GM23338 (cell line): ENCODE data around the gene MTHFD1L. TPM values are rescaled to one million over a fixed set of nuclear protein-coding genes. Genes with fewer than 3 reads are reported as not detected.

Source experiments
- ATAC-seq: fragments of 200-7000 bp; cut with Tn5 transposase; 3 replicates; pipeline ENCODE4 v1.9.1; 2020
- DNase-seq: peaks from one replicate; pipeline ENCODE4 v3.0.0-alpha.2; 2015; ENCODE audit warnings: low spot score
- H2AFZ ChIP-seq: fragments of 200-600 bp; sonication (generic); 2 replicates; pipeline ENCODE4 v1.8.0; 2016; ENCODE audit warnings: antibody characterized with exemption, mild to moderate bottlenecking, moderate library complexity
- H3F3A ChIP-seq: fragments of 200-600 bp; sonication (generic); replicated peaks from 2 replicates; pipeline ENCODE4 v1.8.0; 2017; ENCODE audit warnings: antibody characterized with exemption, mixed run types, low read depth
- H3K27ac ChIP-seq: fragments of 200-600 bp; sonication (generic); 2 replicates; pipeline ENCODE4 v1.6.1; 2016; ENCODE audit warnings: low read depth
- H3K27me3 ChIP-seq: fragments of 200-600 bp; sonication (generic); 2 replicates; pipeline ENCODE4 v1.8.0; 2016; ENCODE audit warnings: mild to moderate bottlenecking, mixed run types, moderate library complexity; ENCODE audit not compliant: insufficient read depth
- H3K36me3 ChIP-seq: fragments of 200-600 bp; sonication (generic); 2 replicates; pipeline ENCODE4 v1.8.0; 2016; ENCODE audit warnings: mild to moderate bottlenecking; ENCODE audit not compliant: insufficient read depth
- H3K4me1 ChIP-seq: fragments of 200-600 bp; sonication (generic); 2 replicates; pipeline ENCODE4 v1.8.0; 2016; ENCODE audit warnings: mild to moderate bottlenecking, moderate library complexity; ENCODE audit not compliant: insufficient read depth
- H3K4me2 ChIP-seq: fragments of 200-600 bp; sonication (generic); 2 replicates; pipeline ENCODE4 v1.7.1; 2017; ENCODE audit warnings: mixed run types
- H3K4me3 ChIP-seq: fragments of 200-600 bp; sonication (generic); 2 replicates; pipeline ENCODE4 v1.6.1; 2016; ENCODE audit warnings: mixed run types
- H3K79me2 ChIP-seq: fragments of 200-600 bp; sonication (generic); replicated peaks from 2 replicates; pipeline ENCODE4 v1.8.0; 2017; ENCODE audit warnings: mild to moderate bottlenecking; ENCODE audit not compliant: insufficient read depth
- H3K9me2 ChIP-seq: fragments of 200-600 bp; sonication (generic); 2 replicates; pipeline ENCODE4 v1.8.0; 2017; ENCODE audit not compliant: insufficient read depth
- H4K20me1 ChIP-seq: fragments of 200-600 bp; sonication (generic); replicated peaks from 2 replicates; pipeline ENCODE4 v1.8.0; 2017; ENCODE audit warnings: mild to moderate bottlenecking; ENCODE audit not compliant: insufficient read depth
- H3K27ac Mint-ChIP-seq: 2 replicates; pipeline ENCODE4 v1.8.0; 2020; ENCODE audit warnings: inconsistent platforms, mild to moderate bottlenecking, moderate library complexity, mixed read lengths
- H3K27me3 Mint-ChIP-seq: 3 replicates; pipeline ENCODE4 v1.8.0; 2022; ENCODE audit warnings: low read depth, mild to moderate bottlenecking, moderate library complexity, mixed read lengths, inconsistent platforms; ENCODE audit not compliant: insufficient read depth, poor library complexity
- H3K36me3 Mint-ChIP-seq: 3 replicates; pipeline ENCODE4 v1.8.0; 2021; ENCODE audit warnings: low read depth, mild to moderate bottlenecking, inconsistent platforms, moderate library complexity, mixed read lengths
- H3K4me1 Mint-ChIP-seq: 3 replicates; pipeline ENCODE4 v1.8.0; 2020; ENCODE audit warnings: mild to moderate bottlenecking, inconsistent platforms, mixed read lengths
- H3K4me3 Mint-ChIP-seq: 3 replicates; pipeline ENCODE4 v1.8.0; 2021; ENCODE audit warnings: moderate library complexity, mild to moderate bottlenecking, inconsistent platforms, mixed read lengths
- H3K9me3 Mint-ChIP-seq: 3 replicates; pipeline ENCODE4 v1.8.0; 2020; ENCODE audit warnings: moderate library complexity, mild to moderate bottlenecking, inconsistent platforms, mixed read lengths
- CREB1 ChIP-seq: fragments of 250-450 bp; sonication (Bioruptor Pico); IDR thresholded peaks from 2 replicates; pipeline ENCODE4 v1.5.0; 2020; ENCODE audit warnings: low read depth, mild to moderate bottlenecking, moderate library complexity
- CTCF ChIP-seq, 2 experiments: fragments of 200-600 bp in 1 of 2; sonication (generic) in 1 of 2; conservative IDR thresholded peaks; 2 replicates each; pipeline versions ENCODE4 v1.5.1 to v1.6.1; 2016 to 2017; ENCODE audit warnings: antibody characterized with exemption in 2 of 2, low read depth in 2 of 2, mild to moderate bottlenecking in 2 of 2, moderate library complexity in 1 of 2
- ETS1 ChIP-seq: IDR thresholded peaks from 2 replicates; pipeline ENCODE4 v1.6.1; 2016; ENCODE audit warnings: antibody characterized with exemption
- EZH2 ChIP-seq: fragments of 200-600 bp; sonication (generic); IDR thresholded peaks from one replicate; pipeline ENCODE4 v1.8.0; 2017; ENCODE audit warnings: antibody characterized with exemption, mild to moderate bottlenecking, low read depth; ENCODE audit not compliant: unreplicated experiment
- EZH2phosphoT487 ChIP-seq: fragments of 200-600 bp; sonication (generic); IDR thresholded peaks from one replicate; pipeline ENCODE4 v1.8.1; 2018; ENCODE audit warnings: antibody characterized with exemption; ENCODE audit not compliant: unreplicated experiment
- JUNB ChIP-seq: IDR thresholded peaks from one replicate; pipeline ENCODE4 v1.6.1; 2016; ENCODE audit warnings: antibody characterized with exemption; ENCODE audit not compliant: unreplicated experiment
- NANOG ChIP-seq: IDR thresholded peaks from 2 replicates; pipeline ENCODE4 v1.6.1; 2016; ENCODE audit warnings: antibody characterized with exemption, borderline replicate concordance
- POLR2AphosphoS5 ChIP-seq: IDR thresholded peaks from 2 replicates; pipeline ENCODE4 v1.6.1; 2016; ENCODE audit warnings: antibody characterized with exemption, low read depth
- STAT1 ChIP-seq: IDR thresholded peaks from one replicate; pipeline ENCODE4 v1.6.1; 2016; ENCODE audit warnings: antibody characterized with exemption; ENCODE audit not compliant: unreplicated experiment
- ZNF114 ChIP-seq: fragments of 250-450 bp; sonication (Bioruptor Pico); IDR thresholded peaks from 2 replicates; pipeline ENCODE4 v1.5.0; 2020; ENCODE audit warnings: mild to moderate bottlenecking, moderate library complexity
- ZNF331 ChIP-seq: fragments of 250-450 bp; sonication (Bioruptor Pico); IDR thresholded peaks from 2 replicates; pipeline ENCODE4 v1.5.0; 2020; ENCODE audit warnings: low read depth, mild to moderate bottlenecking, moderate library complexity
- ZNF462 ChIP-seq: fragments of 250-450 bp; sonication (Bioruptor Pico); IDR thresholded peaks from 2 replicates; pipeline ENCODE4 v1.5.0; 2020; ENCODE audit warnings: mild to moderate bottlenecking, moderate library complexity
- polyA plus RNA-seq: library from polyadenylated mRNA; unstranded; fragments of >200 nt; fragmentation: Nextera tagmentation; extraction: Ambion mirVana; gene quantifications from 2 replicates; pipeline ENCODE4 v1.2.1, GENCODE V29; 2016
- total RNA-seq: library from RNA; depleted of rRNA; stranded (reverse); fragments of >200 nt; shearing (Covaris generic); gene quantifications from 2 replicates; pipeline ENCODE4 v1.2.3, GENCODE V29; 2014

MTHFD1L gene
- total and polyA plus RNA-seq, 2 experiments from 2014 or later = 53.2 to 66.8 TPM

- no peak overlapping the region for H3K4me2 ChIP-seq
- peaks cover 6% of the 10 kb centered on the region; the same call in 1 of the 3 replicates for H3K9me3 Mint-ChIP-seq
- H3K4me3 Mint-ChIP-seq = no peak overlapping the region
Observed at GRCh38 chr6:151052021-151052646, 186.6 kb downstream of the MTHFD1L start.

More at GRCh38 chr6:151052021-151052646, 186.6 kb downstream of the MTHFD1L start:
- H3K4me1 ChIP-seq = no peaks in the 10 kb centered on the region
- no peaks in the 10 kb centered on the region for H3K9me2 ChIP-seq
- H3K4me3 ChIP-seq = no peak overlapping the region
- H2AFZ ChIP-seq = no peak overlapping the region
- no peaks in the 10 kb centered on the region for H3K4me1 Mint-ChIP-seq
- H3K27ac Mint-ChIP-seq = no peak overlapping the region
- DNase-seq (no peak), ATAC-seq (no peak)
- no peak overlapping the region for H3K27ac ChIP-seq
- peaks cover 30% of the 10 kb centered on the region for H3K36me3 Mint-ChIP-seq
- no peak for TF ChIP-seq ETS1
- TF ChIP-seq STAT1 = no peak
- TF ChIP-seq ZNF114 = no peak
- no peak for TF ChIP-seq POLR2AphosphoS5
- TF ChIP-seq ZNF462 (CRISPR knock-in tag) = no peak
- no peak for TF ChIP-seq CREB1 (CRISPR knock-in tag)
- TF ChIP-seq EZH2 = no peak
- TF ChIP-seq EZH2phosphoT487 = no peak
- no peak for TF ChIP-seq CTCF (conservative IDR thresholded peaks at IDR 0.05; ENCODE audit: low read depth in 2 of 2)
- TF ChIP-seq ZNF331 = no peak
- no peak for TF ChIP-seq JUNB
- TF ChIP-seq NANOG = no peak
- H3K79me2 ChIP-seq = no peaks in the 10 kb centered on the region
- no peaks in the 10 kb centered on the region for H3F3A ChIP-seq
- no peaks in the 10 kb centered on the region for H4K20me1 ChIP-seq
- H3K27me3 ChIP-seq = no peaks in the 10 kb centered on the region
- no peaks in the 10 kb centered on the region; the same call in 1 of the 2 replicates for H3K36me3 ChIP-seq
- peaks cover 2% of the 10 kb centered on the region for H3K27me3 Mint-ChIP-seq
